Central memory CD4-positive, alpha-beta T cell (primary cell): Measurements from ENCODE around the gene CLNS1A.
"Not testable (repeated sequence)": the region's sequence is repeated elsewhere in the genome, so short reads cannot be mapped to it uniquely, and the experiment has no call there.

Experiments
- DNase-seq: peaks from one replicate; pipeline ENCODE4 v3.0.0; 2022
- total RNA-seq, 3 experiments: gene quantifications; one replicate each; lab custom pipeline; 2026; lab: John Stamatoyannopoulos, UW

Gene CLNS1A
- 73.5 to 148 (median 112) reads per million in 3 experiments for total RNA-seq

- DNase-seq, result peak; percentile 66
Observed at GRCh38 chr11:77637345-77638165, at the start of gene CLNS1A. Gene CLNS1A, minus strand, starts transcription at chr11:77637794. Its CDS starts 80 bp downstream, at chr11:77637714.

GRCh38 chr11:77687088-77687487 lies 49.5 kb upstream of the CLNS1A start:
- DNase-seq, result no peak

GRCh38 chr11:77677138-77677537 lies 39.5 kb upstream of the CLNS1A start:
- no peak for DNase-seq

GRCh38 chr11:77672264-77672663 lies 34.7 kb upstream of the CLNS1A start:
- DNase-seq, result no peak

- no peak for DNase-seq
Observed at GRCh38 chr11:77669848-77670511, 32.4 kb upstream of the CLNS1A start.

- no peak for DNase-seq
Observed at GRCh38 chr11:77668760-77669159, 31.2 kb upstream of the CLNS1A start.

GRCh38 chr11:77665240-77665965 lies 27.8 kb upstream of the CLNS1A start:
- DNase-seq, result no peak

- DNase-seq, result no peak
Observed at GRCh38 chr11:77661670-77662069, 24.1 kb upstream of the CLNS1A start.

GRCh38 chr11:77660947-77661346 lies 23.4 kb upstream of the CLNS1A start:
- no peak for DNase-seq

- DNase-seq, result no peak
Observed at GRCh38 chr11:77658213-77659013, 20.8 kb upstream of the CLNS1A start.

- no peak for DNase-seq
Observed at GRCh38 chr11:77656362-77656761, 18.8 kb upstream of the CLNS1A start.

GRCh38 chr11:77654770-77655434 lies 17.3 kb upstream of the CLNS1A start:
- DNase-seq, result no peak

- DNase-seq, result no peak
Observed at GRCh38 chr11:77650123-77650522, 12.5 kb upstream of the CLNS1A start.

- no peak for DNase-seq
Observed at GRCh38 chr11:77647654-77648305, 10.2 kb upstream of the CLNS1A start.

- DNase-seq, result no peak
Observed at GRCh38 chr11:77644887-77645286, 7.3 kb upstream of the CLNS1A start.

- no peak for DNase-seq
Observed at GRCh38 chr11:77642228-77642627, 4.6 kb upstream of the CLNS1A start.

GRCh38 chr11:77636731-77637344 lies 756 bp downstream of the CLNS1A start:
- no peak for DNase-seq

GRCh38 chr11:77633926-77634325 lies 3.7 kb downstream of the CLNS1A start:
- not testable (repeated sequence) for DNase-seq

- no peak for DNase-seq
Observed at GRCh38 chr11:77630157-77630710, 7.4 kb downstream of the CLNS1A start.

GRCh38 chr11:77619576-77620198 lies 17.9 kb downstream of the CLNS1A start:
- peak; percentile 28 for DNase-seq
